Left cardiac atrium (tissue), 2 donors: ENCODE data around the gene UBD. TPM values are rescaled to one million over a fixed set of nuclear protein-coding genes. Genes with fewer than 3 reads are reported as not detected.

Experiments
- total RNA-seq, 2 donors: library from RNA; stranded (reverse); fragmentation: NEBNext Ultra II Directional; extraction: Animal tissue kit (Norgen Biotek cat#: 25700); gene quantifications; one replicate each; pipeline ENCODE4 v1.2.1, GENCODE V29; 2021
- donor health status: DM: no; HTN: yes; CAD: no; lungs with severe emphysema.
- donor health status: DM: yes; HTN: yes; CAD: no.

The UBD gene
- total RNA-seq, 2 donors from 2014 or later = not detected

Other genes with a start within 250 kb of the UBD start
- not detected for gene OR5V1, start 190.9 kb downstream of the UBD start, total RNA-seq
- not detected for gene OR12D3, start 184.4 kb downstream of the UBD start, total RNA-seq
- not detected for gene OR12D2, start 164.1 kb downstream of the UBD start, total RNA-seq
- not detected for gene OR12D1, start 144.8 kb downstream of the UBD start, total RNA-seq
- gene OR10C1, start 120.4 kb downstream of the UBD start, total RNA-seq = not detected
- not detected for gene OR11A1, start 102.7 kb downstream of the UBD start, total RNA-seq
- gene OR2H1, start 102.6 kb downstream of the UBD start, total RNA-seq = not detected
- under 1 TPM in 1 of 2 donors, not detected in 1; 0.24 TPM for gene MAS1L, start 71.8 kb downstream of the UBD start, total RNA-seq
- gene OR2H2, start 25.4 kb upstream of the UBD start, total RNA-seq = not detected
- 10 to 100 TPM; 22.4 to 32.7 TPM for gene GABBR1, start 73.5 kb upstream of the UBD start, total RNA-seq
- gene MOG, start 97.4 kb upstream of the UBD start, total RNA-seq = 1 to 10 TPM; 1.7 to 3.5 TPM
- gene ZFP57, start 121.4 kb upstream of the UBD start, total RNA-seq = under 1 TPM; 0.24 to 0.50 TPM
- gene HLA-F, start 163.7 kb upstream of the UBD start, total RNA-seq = 10 to 100 TPM; 41.8 to 51.6 TPM